OCI-LY3 (cell line): ENCODE measurements around the gene HSD11B1.
A peak's percentile ranks its signal among the peaks of the same experiment; 100 is the strongest.

Experiments
- H2AFZ ChIP-seq: fragments of 200-600, 300-600 bp; shearing (Covaris generic); 2 replicates; pipeline ENCODE4 v1.6.0; 2014; ENCODE audit warnings: antibody characterized with exemption, low read depth, low read length
- H3K27ac ChIP-seq: fragments of 200-600, 300-600 bp; sonication (generic); 2 replicates; pipeline ENCODE4 v1.5.1; 2014; ENCODE audit warnings: mild to moderate bottlenecking, low read length, moderate library complexity, mixed read lengths
- H3K27me3 ChIP-seq: fragments of 200-600, 300-600 bp; sonication (generic); 2 replicates; pipeline ENCODE4 v1.6.1; 2014; ENCODE audit warnings: low read depth, low read length, mixed read lengths
- H3K36me3 ChIP-seq: fragments of 200-600, 300-600 bp; sonication (generic); replicated peaks from 2 replicates; pipeline ENCODE3; 2014; ENCODE audit warnings: low read depth, low read length, mixed read lengths
- H3K4me1 ChIP-seq: fragments of 300-600, 200-600 bp; sonication (generic); 2 replicates; pipeline ENCODE4 v1.6.1; 2014; ENCODE audit warnings: low read length, mixed read lengths
- H3K4me2 ChIP-seq: fragments of 200-600, 300-600 bp; sonication (generic); 2 replicates; pipeline ENCODE4 v1.6.1; 2014; ENCODE audit warnings: low read length, mixed read lengths
- H3K4me3 ChIP-seq: fragments of 300-600, 200-600 bp; sonication (generic); 2 replicates; pipeline ENCODE4 v1.5.1; 2014; ENCODE audit warnings: antibody characterized with exemption, mild to moderate bottlenecking, low read length, moderate library complexity
- H3K79me2 ChIP-seq: fragments of 300-600, 200-600 bp; shearing (Covaris generic); 2 replicates; pipeline ENCODE4 v1.6.1; 2014; ENCODE audit warnings: mild to moderate bottlenecking, low read length, mixed read lengths
- H3K9ac ChIP-seq: fragments of 300-600, 200-600 bp; shearing (Covaris generic); 2 replicates; pipeline ENCODE4 v1.6.0; 2014; ENCODE audit warnings: mild to moderate bottlenecking, low read length, moderate library complexity
- H3K9me3 ChIP-seq: fragments of 200-600, 300-600 bp; shearing (Covaris generic); 2 replicates; pipeline ENCODE4 v1.6.1; 2014; ENCODE audit warnings: low read length, mixed read lengths; ENCODE audit not compliant: insufficient read depth
- H4K20me1 ChIP-seq: fragments of 200-600, 300-600 bp; sonication (generic); 2 replicates; pipeline ENCODE4 v1.6.1; 2016; ENCODE audit warnings: low read length, mixed read lengths; ENCODE audit not compliant: insufficient read depth
- EZH2phosphoT487 ChIP-seq: fragments of 200-600 bp; shearing (Covaris generic); IDR thresholded peaks from 2 replicates; pipeline ENCODE4 v1.6.1; 2018; ENCODE audit warnings: antibody characterized with exemption, mixed run types, low read depth
- TF ChIP-seq, protein P1 (sequence below): fragments of 200-600, 300-600 bp; sonication (generic); IDR thresholded peaks from 2 replicates; pipeline ENCODE4 v1.5.1; 2014; ENCODE audit warnings: antibody characterized with exemption, low read length, low read depth

HSD11B1 gene

DNA sequence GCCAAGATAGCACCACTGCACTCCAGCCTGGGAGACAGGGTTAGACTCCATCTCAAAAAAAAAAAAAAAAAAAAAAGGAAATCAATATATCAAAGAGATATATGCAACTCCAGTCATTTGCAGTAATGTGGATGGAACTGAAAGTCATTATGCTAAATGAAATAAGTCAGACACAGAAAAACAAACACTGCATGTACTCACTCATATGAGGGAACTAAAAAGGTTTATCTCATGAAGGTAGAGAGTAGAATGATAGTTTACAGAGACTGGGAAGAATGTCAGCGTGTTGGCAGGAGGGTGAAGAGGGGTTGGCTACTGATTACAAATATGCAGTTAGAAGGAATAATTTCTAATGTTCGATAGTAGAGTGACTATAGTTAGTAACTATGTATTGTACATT lies 13.2 kb downstream of the HSD11B1 start:
- Histone ChIP-seq H4K20me1 (no peaks in the 10 kb centered on the region), H3K36me3 (no peaks in the 10 kb centered on the region), H3K4me2 (peak overlapping the region; percentile 53), H3K9me3 (no peaks in the 10 kb centered on the region), H3K4me3 (no peak overlapping the region), H3K4me1 (peaks cover 19% of the 10 kb centered on the region), H2AFZ (no peak overlapping the region), H3K79me2 (no peaks in the 10 kb centered on the region), H3K27ac (no peak overlapping the region), H3K9ac (no peak overlapping the region), H3K27me3 (no peaks in the 10 kb centered on the region; the same call in 1 of the 2 replicates)
- TF ChIP-seq EZH2phosphoT487: no peak
- TF ChIP-seq, protein P1, sequence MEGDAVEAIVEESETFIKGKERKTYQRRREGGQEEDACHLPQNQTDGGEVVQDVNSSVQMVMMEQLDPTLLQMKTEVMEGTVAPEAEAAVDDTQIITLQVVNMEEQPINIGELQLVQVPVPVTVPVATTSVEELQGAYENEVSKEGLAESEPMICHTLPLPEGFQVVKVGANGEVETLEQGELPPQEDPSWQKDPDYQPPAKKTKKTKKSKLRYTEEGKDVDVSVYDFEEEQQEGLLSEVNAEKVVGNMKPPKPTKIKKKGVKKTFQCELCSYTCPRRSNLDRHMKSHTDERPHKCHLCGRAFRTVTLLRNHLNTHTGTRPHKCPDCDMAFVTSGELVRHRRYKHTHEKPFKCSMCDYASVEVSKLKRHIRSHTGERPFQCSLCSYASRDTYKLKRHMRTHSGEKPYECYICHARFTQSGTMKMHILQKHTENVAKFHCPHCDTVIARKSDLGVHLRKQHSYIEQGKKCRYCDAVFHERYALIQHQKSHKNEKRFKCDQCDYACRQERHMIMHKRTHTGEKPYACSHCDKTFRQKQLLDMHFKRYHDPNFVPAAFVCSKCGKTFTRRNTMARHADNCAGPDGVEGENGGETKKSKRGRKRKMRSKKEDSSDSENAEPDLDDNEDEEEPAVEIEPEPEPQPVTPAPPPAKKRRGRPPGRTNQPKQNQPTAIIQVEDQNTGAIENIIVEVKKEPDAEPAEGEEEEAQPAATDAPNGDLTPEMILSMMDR: no peak

- Histone ChIP-seq H3K79me2 (no peaks in the 10 kb centered on the region), H3K27me3 (no peaks in the 10 kb centered on the region; the same call in 1 of the 2 replicates), H2AFZ (no peak overlapping the region), H3K4me3 (no peak overlapping the region), H3K27ac (no peak overlapping the region), H3K4me2 (no peak overlapping the region), H3K4me1 (peaks cover 19% of the 10 kb centered on the region), H3K9me3 (no peaks in the 10 kb centered on the region), H4K20me1 (no peaks in the 10 kb centered on the region), H3K36me3 (no peaks in the 10 kb centered on the region), H3K9ac (no peak overlapping the region)
- TF ChIP-seq, protein P1: no peak
- no peak for TF ChIP-seq EZH2phosphoT487
Measured at GRCh38 chr1:209720326-209720725, 15.7 kb downstream of the HSD11B1 start.

- no peaks in the 10 kb centered on the region for H4K20me1 ChIP-seq
- H3K36me3 ChIP-seq: no peaks in the 10 kb centered on the region
- no peaks in the 10 kb centered on the region for H3K9me3 ChIP-seq
- no peaks in the 10 kb centered on the region; the same call in 1 of the 2 replicates for H3K27me3 ChIP-seq
- no peak overlapping the region for H3K4me3 ChIP-seq
- H3K9ac ChIP-seq: no peak overlapping the region
- no peaks in the 10 kb centered on the region for H3K79me2 ChIP-seq
- TF ChIP-seq EZH2phosphoT487: no peak
- TF ChIP-seq, protein P1: no peak
- H3K4me1 ChIP-seq: peaks cover 19% of the 10 kb centered on the region
- no peak overlapping the region for H3K4me2 ChIP-seq
- H2AFZ ChIP-seq: no peak overlapping the region
- no peak overlapping the region for H3K27ac ChIP-seq
Measured at GRCh38 chr1:209720826-209721225, 16.2 kb downstream of the HSD11B1 start.

GRCh38 chr1:209721323-209721722 lies 16.7 kb downstream of the HSD11B1 start:
- Histone ChIP-seq H3K4me1 (peaks cover 20% of the 10 kb centered on the region), H4K20me1 (no peaks in the 10 kb centered on the region), H2AFZ (no peak overlapping the region), H3K9me3 (no peaks in the 10 kb centered on the region), H3K4me2 (no peak overlapping the region), H3K4me3 (no peak overlapping the region), H3K9ac (no peak overlapping the region), H3K36me3 (no peaks in the 10 kb centered on the region), H3K27ac (no peak overlapping the region), H3K79me2 (no peaks in the 10 kb centered on the region), H3K27me3 (no peaks in the 10 kb centered on the region; the same call in 1 of the 2 replicates)
- TF ChIP-seq, protein P1: no peak
- TF ChIP-seq EZH2phosphoT487: no peak
